ENCODE data around the gene CUL9.

DNA sequence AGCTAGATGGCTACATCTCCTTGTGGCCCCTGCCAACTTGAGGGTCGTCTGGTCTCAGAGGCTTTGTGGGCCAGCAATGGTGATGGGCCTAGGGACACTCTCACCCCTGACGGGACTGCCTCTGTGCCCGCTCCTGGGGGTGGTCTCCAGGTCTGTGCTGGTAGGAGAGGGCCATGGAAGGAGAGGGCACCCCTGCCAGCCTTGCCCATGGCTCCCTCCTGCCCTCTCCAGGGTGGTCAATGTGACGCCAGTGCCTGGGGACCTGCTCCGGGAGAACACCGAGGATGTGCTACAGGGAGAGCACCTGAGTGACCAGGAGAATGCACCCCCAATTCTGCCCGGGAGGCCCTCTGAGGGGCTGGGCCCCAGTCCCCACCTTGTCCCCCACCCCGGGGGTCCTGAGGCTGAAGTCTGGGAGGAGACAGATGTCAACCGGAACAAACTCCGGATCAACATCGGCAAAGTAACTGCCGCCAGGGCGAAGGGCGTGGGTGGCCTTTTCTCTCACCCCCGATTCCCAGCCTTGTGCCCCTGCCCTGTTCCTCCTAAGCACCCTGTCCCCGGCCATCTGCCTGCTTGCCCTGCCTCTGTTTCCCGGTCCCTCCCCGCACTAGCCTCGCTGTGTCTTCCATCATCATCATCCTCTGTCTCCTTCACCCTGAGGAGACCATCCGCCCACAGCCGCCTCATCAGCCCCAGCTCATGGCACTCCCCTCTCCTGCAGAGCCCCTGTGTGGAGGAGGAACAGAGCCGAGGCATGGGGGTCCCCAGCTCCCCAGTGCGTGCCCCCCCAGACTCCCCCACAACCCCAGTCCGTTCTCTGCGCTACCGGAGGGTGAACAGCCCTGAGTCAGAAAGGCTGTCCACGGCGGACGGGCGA is 77.1 kb downstream of the CUL9 start:
- TF ChIP-seq, protein P1, sequence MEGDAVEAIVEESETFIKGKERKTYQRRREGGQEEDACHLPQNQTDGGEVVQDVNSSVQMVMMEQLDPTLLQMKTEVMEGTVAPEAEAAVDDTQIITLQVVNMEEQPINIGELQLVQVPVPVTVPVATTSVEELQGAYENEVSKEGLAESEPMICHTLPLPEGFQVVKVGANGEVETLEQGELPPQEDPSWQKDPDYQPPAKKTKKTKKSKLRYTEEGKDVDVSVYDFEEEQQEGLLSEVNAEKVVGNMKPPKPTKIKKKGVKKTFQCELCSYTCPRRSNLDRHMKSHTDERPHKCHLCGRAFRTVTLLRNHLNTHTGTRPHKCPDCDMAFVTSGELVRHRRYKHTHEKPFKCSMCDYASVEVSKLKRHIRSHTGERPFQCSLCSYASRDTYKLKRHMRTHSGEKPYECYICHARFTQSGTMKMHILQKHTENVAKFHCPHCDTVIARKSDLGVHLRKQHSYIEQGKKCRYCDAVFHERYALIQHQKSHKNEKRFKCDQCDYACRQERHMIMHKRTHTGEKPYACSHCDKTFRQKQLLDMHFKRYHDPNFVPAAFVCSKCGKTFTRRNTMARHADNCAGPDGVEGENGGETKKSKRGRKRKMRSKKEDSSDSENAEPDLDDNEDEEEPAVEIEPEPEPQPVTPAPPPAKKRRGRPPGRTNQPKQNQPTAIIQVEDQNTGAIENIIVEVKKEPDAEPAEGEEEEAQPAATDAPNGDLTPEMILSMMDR (IDR thresholded peaks at IDR 0.05), result no peak
- no peak for TF ChIP-seq POLR2A (IDR thresholded peaks at IDR 0.05)

Measured in esophagus squamous epithelium (tissue), 4 donors.